ENCODE data around the gene PPP1R9A.

GRCh38 chr7:94980418-94981142 is 73.2 kb downstream of the PPP1R9A start:
- TF ChIP-seq FOXK2 (IDR thresholded peaks at IDR 0.05), result no peak
- TF ChIP-seq BHLHE40 (IDR thresholded peaks at IDR 0.05; ENCODE audit: borderline replicate concordance), result no peak

Data from HEK293T (cell line).